Stimulated activated CD4-positive, alpha-beta T cell treated with anti-CD3 and anti-CD28 coated beads, Interleukin-1b, Interleukin-23, amount 100 ng/mL, for 48 hours (primary cell): ENCODE data around the gene ASIC2.

Source experiments
- DNase-seq: peaks from one replicate; pipeline ENCODE4 v3.0.0-alpha.2; 2020

Gene ASIC2

GRCh38 chr17:33109336-33110072 lies 183.6 kb downstream of the ASIC2 start:
- no peak for DNase-seq

GRCh38 chr17:33106525-33107165 lies 186.4 kb downstream of the ASIC2 start:
- no peak for DNase-seq

GRCh38 chr17:33105911-33106310 lies 187.2 kb downstream of the ASIC2 start:
- no peak for DNase-seq

GRCh38 chr17:33099906-33100305 lies 193.2 kb downstream of the ASIC2 start:
- DNase-seq, result no peak

GRCh38 chr17:33099252-33099651 lies 193.8 kb downstream of the ASIC2 start:
- DNase-seq, result no peak

GRCh38 chr17:33097411-33097810 lies 195.7 kb downstream of the ASIC2 start:
- DNase-seq, result no peak

- DNase-seq, result no peak
Observed at GRCh38 chr17:33096161-33096560, 196.9 kb downstream of the ASIC2 start.

- no peak for DNase-seq
Observed at GRCh38 chr17:33091271-33091670, 201.8 kb downstream of the ASIC2 start.

GRCh38 chr17:33090806-33091205 lies 202.3 kb downstream of the ASIC2 start:
- DNase-seq, result no peak

- DNase-seq, result no peak
Observed at GRCh38 chr17:33086878-33087277, 206.2 kb downstream of the ASIC2 start.

GRCh38 chr17:33086041-33086440 lies 207.1 kb downstream of the ASIC2 start:
- no peak for DNase-seq

- no peak for DNase-seq
Observed at GRCh38 chr17:33085256-33085655, 207.8 kb downstream of the ASIC2 start.

GRCh38 chr17:33084755-33085154 lies 208.3 kb downstream of the ASIC2 start:
- no peak for DNase-seq

GRCh38 chr17:33082529-33083173 lies 210.4 kb downstream of the ASIC2 start:
- no peak for DNase-seq

GRCh38 chr17:33080091-33080490 lies 213.0 kb downstream of the ASIC2 start:
- no peak for DNase-seq

GRCh38 chr17:33079201-33079600 lies 213.9 kb downstream of the ASIC2 start:
- DNase-seq, result no peak

- DNase-seq, result no peak
Observed at GRCh38 chr17:33076979-33077378, 216.1 kb downstream of the ASIC2 start.

- no peak for DNase-seq
Observed at GRCh38 chr17:33073416-33073815, 219.7 kb downstream of the ASIC2 start.

- no peak for DNase-seq
Observed at GRCh38 chr17:33072421-33073161, 220.5 kb downstream of the ASIC2 start.

- no peak for DNase-seq
Observed at GRCh38 chr17:33071656-33072055, 221.4 kb downstream of the ASIC2 start.

GRCh38 chr17:33057564-33057963 lies 235.5 kb downstream of the ASIC2 start:
- DNase-seq, result no peak

- DNase-seq, result no peak
Observed at GRCh38 chr17:33056399-33057146, 236.5 kb downstream of the ASIC2 start.

GRCh38 chr17:33055746-33056145 lies 237.3 kb downstream of the ASIC2 start:
- DNase-seq, result no peak
